Measurements from ENCODE around the gene RBM8A. TPM values are rescaled to one million over a fixed set of nuclear protein-coding genes. Genes with fewer than 3 reads are reported as not detected.

RBM8A gene
- 93.8 TPM for total RNA-seq

DNA sequence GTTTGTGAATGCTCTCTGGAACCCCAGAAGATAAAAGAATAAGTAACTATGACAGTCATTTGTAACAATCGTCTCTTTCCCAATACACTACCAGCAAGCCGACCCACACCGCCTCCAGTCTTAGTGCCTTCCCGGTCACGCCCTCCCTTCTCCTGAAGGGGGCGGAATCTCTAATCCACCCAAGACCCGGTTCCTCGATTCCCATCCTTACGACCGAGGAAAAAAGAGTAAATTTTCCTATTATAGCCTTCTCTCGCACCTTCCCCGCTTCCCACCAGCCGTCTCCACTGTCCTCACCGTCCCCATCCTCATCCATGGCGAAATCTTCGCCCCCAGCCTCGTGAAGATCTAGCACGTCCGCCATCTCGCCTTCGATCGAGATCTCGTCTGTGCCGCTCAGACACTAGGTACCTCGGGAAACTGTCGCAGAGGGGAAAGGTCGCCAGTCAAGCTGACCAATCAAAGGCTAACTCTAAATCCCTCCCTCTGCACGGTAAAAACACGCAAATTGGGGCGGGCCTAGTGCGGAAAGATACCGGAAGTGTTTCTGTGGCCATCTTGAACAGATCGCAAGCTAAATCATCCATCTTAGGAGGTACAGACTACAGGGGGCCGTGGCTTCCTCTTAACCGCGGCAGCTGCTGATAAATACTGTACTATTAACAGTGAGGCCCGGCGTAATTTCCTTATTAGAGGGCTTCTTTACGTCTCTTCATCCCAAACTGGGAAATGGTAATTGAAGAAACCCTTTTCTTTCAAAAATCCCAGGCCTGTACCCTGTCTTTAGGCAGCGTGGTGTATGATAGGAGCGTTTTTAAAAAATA lies at the start of gene RBM8A:
Gene RBM8A, minus strand, starts transcription at position 422 of the 824 bp plus-strand sequence. Its CDS starts 58 bp downstream, at position 364.
- DNase-seq (ENCODE audit: low spot score) (peak; percentile 95), ATAC-seq (peak; percentile 99)
- intact Hi-C loops (cut with DNase I): no loop called here

DNA sequence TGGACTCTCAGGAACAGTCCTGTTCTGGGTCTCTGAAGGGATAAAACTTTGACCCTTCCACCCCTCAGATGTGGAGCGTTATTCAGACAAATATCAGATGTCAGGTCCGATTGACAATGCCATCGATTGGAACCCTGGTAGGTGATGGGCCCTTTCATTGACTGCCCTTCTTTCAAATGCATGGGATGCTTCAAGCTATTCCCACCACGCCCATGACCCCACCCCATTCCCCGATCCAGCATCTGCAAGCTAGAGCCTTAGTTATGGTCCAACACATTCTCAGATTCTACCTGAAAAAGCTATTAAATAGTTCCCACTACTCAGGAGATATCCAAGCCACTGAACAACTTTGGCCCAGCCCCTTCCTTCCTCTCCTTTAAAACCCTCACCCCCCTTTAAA lies 49.7 kb upstream of the RBM8A start:
- ATAC-seq (no peak), DNase-seq (ENCODE audit: low spot score) (no peak)
- intact Hi-C loops (cut with DNase I): loop anchor here (2.0 kb wide), 1 partner anchor 36 kb away; no protein-coding TSS in a partner anchor

DNA sequence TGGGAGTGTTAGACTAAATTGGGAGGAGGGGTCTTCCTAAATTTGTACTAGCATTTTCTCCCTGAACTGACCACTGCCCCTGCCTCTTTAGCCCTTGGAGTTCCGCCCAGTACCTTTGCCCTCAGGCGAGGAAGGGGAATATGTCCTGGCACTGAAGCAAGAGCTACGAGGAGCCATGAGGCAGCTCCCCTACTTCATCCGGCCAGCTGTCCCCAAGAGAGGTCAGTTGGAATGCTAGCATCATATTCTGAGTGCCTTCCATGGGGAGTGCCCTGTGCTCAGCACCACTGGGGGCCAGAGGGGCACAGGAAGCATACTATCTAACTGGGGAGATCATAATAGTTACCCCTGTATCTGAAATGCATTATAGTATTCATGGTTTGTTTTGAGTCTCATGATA lies 47.9 kb upstream of the RBM8A start:
- intact Hi-C loops (cut with DNase I): no loop called here
- DNase-seq (ENCODE audit: low spot score) (peak; percentile 48), ATAC-seq (no peak)

DNA sequence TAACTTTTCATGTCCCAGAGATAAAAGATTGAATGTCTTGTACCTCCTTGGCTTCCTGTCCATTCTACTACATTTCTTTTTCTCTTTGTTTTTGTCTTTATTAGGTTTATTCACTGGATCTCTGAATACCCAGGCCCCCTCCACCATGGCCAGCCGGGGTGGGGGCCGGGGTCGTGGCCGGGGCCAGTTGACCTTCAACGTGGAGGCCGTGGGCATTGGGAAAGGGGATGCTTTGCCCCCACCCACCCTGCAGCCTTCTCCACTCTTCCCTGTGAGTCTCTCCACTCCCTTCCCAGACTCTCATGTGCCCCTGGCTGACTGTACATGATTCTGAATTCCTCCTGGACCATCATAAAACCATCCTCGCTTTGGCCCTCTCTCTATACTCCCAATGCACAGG lies 47.4 kb upstream of the RBM8A start:
- no peak for ATAC-seq
- intact Hi-C loops (cut with DNase I): no loop called here

DNA sequence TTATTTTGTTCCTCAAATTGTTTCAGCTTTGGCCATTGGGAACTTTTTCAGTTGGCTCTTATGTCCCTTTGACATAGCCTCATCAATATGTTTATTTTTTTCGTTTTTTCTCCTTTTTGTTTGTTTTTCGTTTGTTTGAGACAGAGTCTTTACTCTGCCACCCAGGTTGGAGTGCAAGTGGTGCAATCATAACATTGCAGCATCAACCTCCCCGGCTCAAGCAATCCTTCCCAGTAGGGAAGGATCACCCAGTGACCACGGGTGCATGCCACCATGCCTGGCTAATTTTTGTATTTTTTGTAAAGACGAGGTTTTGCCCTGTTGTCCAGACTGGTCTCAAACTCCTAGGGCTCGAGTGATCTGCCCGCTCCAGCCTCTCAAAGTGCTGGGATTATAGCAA lies 45.3 kb upstream of the RBM8A start:
- intact Hi-C loops (cut with DNase I): no loop called here
- DNase-seq (ENCODE audit: low spot score) (peak; percentile 25), ATAC-seq (no peak)

More for the DNA sequence above, 47.4 kb upstream of the RBM8A start:
- DNase-seq (ENCODE audit: low spot score): peak; percentile 49

DNA sequence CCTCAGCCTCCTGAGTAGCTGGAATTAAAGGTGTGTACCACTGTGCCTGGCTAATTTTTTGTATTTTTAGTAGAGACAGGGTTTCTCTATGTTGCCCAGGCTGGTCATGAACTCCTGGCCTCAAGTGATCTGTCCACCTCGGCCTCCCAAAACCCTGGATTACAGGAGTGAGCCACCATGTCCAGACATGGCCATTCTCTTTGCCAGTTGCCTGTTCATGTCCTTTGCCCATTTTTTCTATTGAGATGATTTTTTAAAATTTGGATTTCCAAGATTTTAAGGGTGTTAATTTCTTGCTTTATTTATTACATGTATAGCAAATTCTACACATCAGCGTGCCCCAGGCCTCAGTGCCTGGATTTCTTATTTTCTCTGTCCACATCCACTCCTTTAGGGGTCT lies 40.0 kb upstream of the RBM8A start:
- ATAC-seq: no peak
- intact Hi-C loops (cut with DNase I): no loop called here
- DNase-seq (ENCODE audit: low spot score): no peak

DNA sequence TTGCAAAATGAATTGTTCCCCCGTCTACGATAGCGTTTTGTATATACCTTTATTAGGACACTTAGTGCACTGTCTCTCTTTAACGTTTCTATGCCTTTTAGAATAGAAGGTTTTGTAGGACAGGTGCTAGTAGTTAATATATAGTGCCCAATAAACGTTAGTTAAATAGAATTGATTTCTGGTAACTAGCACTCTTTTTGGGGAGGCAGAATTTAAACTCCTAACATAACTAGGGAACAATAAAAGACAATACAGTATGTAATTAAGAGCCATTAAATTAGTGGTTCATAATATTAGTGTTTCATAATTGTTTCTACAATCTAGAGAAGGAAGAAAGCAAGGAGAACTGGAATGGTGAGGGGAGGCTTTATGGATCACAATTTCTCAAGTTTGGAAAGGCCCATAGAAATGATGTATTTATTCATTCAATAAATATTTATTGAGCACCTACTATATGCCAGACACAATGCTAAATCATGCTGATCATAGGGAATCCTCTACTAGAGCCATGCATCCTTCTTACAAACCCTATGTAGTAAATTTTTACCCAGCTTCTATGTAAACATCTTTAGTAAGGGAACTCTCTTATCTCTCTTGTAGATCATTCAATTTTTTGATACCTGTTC lies 37.9 kb upstream of the RBM8A start:
- ATAC-seq (no peak), DNase-seq (ENCODE audit: low spot score) (no peak)
- intact Hi-C loops (cut with DNase I): no loop called here

DNA sequence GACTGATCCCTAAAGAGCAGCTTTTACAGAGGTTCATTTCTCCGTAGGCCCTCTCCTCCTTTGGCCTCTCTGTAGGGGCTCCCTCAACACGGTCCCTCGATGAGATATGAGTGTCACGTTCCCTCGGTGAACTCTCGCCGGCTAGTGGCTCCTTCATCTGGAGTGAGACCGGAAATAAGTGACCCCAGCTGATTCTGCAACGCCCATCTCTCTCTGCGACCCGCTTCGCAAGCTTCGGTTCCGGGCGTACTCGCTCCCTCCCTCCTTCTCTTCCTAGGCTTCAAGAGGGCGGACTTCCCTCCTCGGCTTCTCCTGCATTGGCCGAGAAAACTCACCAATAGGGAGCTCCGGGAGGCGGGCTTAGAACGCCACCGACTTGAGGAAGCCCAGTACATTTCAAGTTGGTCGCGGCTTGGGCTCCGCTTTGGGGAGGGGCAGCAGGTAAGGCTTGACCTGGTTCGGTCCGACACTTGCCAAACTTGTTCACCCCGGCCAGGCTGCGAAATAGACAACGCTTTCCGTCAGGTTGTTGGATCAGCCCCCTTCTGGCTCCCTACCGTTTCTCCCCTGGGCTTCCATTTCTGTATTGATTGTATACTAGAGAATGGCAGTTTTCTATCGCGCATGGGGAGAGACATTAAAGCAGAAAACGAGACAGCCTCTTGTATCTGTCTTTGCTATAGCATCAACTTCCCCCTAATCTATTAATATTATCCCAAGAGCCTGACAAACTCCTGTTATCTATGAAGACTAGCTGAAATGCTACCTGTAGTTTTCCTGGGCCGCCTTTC lies 37.2 kb upstream of the RBM8A start, which contains the start of the genes ANKRD34A and POLR3GL:
Gene ANKRD34A, minus strand, starts transcription at position 248 of the 791 bp plus-strand sequence. CDS start 2,816 bp downstream, outside the sequence.
Gene POLR3GL, plus strand, starts transcription at position 363 of the 791 bp plus-strand sequence. CDS start 10,176 bp downstream, outside the sequence.
- DNase-seq (ENCODE audit: low spot score): peak; percentile 97
- peak; percentile 90 for ATAC-seq
- intact Hi-C loops (cut with DNase I): no loop called here

DNA sequence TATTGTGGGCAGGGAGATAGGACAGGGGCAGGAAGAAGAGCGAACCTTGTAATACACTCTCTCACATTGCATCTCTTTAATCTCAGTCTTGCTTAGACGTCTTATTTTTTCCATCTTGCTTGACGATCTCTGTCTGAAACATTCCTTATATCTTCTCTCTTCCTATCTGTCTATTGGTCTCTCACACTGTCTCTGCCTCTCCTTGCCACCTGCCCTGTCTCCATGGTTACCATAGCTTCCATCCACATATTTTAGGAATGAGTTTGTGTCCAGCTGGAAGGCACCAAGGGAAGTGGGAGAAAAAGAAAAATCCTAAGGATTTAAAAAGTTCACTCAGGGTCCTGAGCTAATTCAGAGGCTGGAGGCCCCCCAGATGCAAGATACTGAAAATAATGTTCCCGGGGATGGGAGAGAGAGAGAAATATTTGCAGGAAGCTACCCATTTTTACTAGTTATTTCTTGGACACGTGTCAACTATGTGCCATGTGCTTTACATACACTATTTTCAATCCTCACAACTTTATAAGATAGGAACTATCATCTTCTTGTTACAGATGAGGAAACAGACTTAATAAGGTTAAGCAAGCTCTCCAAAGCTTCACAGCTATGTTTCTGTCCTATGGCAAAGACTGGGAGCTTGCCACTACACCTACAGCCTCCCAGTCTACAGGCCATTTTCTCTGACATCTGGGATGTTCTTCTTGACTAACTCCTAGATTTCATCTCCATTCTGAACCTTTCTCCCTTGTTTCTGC lies 36.2 kb upstream of the RBM8A start:
- ATAC-seq: no peak
- intact Hi-C loops (cut with DNase I): no loop called here
- DNase-seq (ENCODE audit: low spot score): no peak

DNA sequence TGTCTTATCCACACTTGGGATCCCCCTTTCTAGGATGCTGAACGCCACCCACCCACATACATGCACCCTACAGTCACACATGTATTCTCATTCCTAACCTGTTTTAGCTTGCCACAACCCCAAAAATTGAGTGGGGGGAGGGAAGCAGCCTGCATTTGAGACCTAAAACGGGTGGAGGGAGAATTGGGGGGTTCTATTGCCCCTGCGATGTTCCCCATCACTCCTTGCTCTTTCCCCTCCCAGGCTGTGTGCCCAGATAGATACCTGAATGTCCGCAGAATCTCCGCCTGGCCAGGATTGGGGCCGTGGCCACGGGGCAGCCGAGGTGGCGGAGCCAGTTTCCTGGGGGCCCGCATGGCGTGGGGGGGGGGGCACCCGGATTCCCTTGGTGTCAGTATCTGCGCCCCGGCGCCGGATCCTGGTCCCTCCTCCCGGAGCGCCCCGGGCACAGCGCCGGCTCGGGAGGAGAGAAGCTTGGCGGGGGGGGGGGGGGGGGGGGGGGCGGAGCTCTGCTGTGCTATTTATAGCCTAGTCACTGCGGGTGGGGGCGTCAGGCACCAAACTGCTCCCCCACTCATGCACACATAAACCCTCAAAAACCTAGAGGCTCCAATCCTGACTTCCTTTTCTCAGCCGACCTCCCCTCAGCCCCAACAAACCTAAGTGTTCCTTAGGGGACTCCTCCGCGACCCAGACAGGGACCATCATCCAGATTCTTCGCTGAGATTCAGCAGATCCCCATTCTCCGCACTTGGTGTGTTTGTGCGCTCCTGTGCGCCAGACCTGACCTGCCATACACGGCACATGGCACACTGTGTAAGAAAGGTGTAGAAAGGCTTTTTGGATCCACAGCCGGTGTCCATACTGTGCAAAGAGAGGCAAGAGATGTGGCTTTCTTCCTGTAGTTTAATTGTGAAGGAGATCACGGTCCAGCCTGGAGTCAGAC lies 35.1 kb upstream of the RBM8A start:
- intact Hi-C loops (cut with DNase I): no loop called here
- DNase-seq (ENCODE audit: low spot score): peak; percentile 73
- peak; percentile 3 for ATAC-seq

DNA sequence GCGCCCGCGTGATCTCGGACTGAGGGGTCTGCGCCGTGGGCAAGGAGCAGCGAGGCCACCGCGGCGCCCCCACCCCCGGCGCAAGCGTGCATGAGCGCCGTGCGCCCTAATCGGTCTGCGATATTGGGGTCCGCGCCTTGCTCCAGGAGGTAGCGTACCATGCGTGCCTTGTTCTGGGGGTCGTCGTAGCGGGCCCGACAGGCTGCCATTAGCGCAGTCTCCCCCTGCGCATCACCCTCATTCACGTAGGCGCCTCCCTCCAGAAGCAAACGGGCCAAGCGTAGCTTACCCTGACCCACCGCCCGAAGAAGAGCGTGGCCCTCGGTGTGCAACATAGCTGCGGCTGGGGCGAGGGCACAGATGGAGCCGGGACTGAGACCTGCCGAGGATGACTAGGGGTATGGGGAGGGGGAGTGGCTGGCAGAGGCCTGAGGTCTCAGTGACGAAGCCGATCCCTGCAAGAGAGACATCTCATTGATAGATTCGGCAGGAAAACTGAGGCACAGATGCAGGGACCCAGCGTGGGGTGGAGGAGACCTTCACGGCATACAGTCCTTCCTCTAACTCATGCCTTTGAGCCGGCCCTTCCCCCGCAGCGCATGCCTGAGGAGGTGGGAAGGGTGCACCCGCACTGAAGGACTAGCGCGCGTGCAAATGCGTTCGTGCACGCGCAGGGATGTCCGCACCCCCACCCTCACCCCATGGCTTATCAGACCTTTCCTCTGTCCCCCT lies 34.3 kb upstream of the RBM8A start:
- ATAC-seq: no peak
- intact Hi-C loops (cut with DNase I): no loop called here
- peak; percentile 80 for DNase-seq (ENCODE audit: low spot score)

DNA sequence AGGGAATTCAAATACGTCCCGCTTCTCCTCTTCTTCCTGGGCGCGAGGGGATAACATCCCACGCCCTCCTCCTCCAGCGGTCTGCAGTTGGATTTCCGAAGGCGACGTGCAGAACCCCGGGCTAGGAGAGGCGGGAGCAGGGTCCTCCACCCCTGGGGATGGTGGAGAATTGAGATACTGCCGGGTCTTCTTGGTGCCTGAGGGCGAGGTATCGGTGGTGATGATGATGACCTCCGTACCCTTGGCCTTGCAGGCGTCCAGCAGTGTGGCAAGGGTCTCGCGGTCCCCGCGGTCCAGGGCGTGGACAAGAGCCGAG lies 33.8 kb upstream of the RBM8A start:
- ATAC-seq (no peak), DNase-seq (ENCODE audit: low spot score) (peak; percentile 69)
- intact Hi-C loops (cut with DNase I): no loop called here

DNA sequence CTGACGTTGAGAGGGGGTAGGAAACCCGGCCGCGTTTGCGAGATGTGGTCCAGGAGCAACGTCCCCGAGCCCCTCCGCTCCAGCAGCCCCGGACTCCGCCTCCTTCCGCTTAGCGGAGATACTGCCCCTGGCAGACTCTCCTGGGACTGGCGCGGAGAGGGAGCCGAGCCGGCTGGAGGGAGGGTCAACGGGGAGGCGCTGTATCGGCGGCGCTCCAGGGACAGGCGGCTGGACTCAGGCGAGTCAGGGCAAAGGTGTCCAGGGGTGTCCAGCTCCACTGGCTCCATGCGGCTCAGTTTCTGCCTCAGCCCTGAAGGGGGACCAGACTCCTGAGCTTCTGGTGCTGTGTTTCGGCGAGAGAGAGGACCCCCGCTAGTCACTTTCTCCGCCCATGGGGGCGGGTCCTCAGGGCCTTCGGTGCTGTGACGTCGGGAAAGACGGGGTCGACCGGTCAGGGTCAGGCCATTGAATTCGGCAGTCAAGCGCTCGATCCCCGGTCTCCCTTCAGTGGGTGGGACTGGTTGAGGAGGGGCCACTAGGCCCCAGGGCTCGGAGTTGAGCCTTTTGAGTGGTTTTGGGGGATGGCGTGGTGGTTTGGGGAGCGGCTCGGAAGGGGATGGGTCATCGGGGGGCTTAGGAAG lies 33.3 kb upstream of the RBM8A start:
- ATAC-seq (peak; percentile 56), DNase-seq (ENCODE audit: low spot score) (peak; percentile 88)
- intact Hi-C loops (cut with DNase I): no loop called here

DNA sequence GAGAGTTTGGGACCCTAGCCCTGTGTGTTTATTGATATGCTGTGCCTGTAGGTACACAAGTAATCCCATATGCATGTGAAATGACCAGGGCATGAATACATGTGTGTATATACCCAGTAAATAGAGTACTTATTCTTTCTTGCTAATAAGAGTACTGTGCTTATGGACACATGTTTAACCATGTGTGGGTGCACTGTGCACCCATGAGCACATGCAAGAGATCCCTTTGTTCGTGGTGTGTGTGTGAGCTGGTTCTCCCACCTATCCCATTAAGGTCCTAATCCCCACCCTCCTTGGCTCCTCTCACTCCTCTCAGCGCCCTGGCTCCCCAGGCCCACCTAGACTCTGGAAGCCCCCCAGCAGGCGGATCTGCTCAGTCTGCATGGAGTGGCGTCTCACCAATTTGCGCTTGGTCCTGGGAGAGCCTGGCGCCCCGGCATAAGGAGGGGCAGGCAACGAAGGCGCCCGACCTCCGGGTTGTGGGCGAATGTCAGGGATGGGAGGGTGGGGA lies 32.7 kb upstream of the RBM8A start:
- intact Hi-C loops (cut with DNase I): no loop called here
- DNase-seq (ENCODE audit: low spot score) (no peak), ATAC-seq (no peak)

DNA sequence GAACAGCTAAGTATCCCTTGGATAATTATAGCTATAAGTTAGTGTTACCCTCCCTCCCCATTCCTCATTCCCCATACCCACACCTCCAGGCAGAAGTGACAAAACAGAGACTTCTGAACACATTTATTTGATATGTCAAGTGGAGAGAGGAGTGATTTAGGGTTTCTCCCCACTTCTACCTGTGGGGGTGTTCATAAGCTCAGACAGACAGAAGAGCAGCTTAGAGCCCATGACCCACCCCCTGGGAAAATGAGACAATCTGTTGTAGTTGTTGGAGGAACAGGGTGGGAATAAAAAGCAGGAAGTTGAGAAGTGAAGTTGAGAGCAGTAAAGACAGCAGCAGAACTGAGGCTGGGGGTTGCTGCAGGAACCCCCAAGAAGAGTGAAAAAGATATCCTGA lies 32.0 kb upstream of the RBM8A start:
- ATAC-seq (no peak), DNase-seq (ENCODE audit: low spot score) (no peak)
- intact Hi-C loops (cut with DNase I): no loop called here

DNA sequence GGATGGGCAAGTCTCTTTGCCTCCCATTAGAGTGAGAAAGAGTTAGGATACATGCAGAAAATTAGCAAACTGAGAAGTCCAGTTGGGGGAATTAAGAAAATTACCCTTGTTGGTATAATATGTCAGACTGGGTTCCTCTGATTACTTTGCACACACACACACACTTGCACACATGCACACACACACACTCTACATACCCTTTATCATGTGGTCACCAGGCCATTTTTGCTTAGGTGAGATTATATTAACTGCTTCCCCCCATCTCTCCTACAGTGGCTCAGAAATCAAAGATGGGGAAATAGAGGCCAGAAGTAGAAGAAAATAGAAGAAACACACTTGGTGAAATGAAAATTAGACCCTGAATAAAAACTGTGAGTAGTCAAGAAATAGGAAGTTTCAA lies 31.4 kb upstream of the RBM8A start:
- DNase-seq (ENCODE audit: low spot score): no peak
- intact Hi-C loops (cut with DNase I): no loop called here
- no peak for ATAC-seq
